HK-2 (cell line): Measurements from ENCODE around the gene CAPZB.

Experiments
- DNase-seq: peaks from one replicate; pipeline ENCODE4 v3.0.0-alpha.2; 2018; ENCODE audit not compliant: unreplicated experiment

CAPZB gene

DNA sequence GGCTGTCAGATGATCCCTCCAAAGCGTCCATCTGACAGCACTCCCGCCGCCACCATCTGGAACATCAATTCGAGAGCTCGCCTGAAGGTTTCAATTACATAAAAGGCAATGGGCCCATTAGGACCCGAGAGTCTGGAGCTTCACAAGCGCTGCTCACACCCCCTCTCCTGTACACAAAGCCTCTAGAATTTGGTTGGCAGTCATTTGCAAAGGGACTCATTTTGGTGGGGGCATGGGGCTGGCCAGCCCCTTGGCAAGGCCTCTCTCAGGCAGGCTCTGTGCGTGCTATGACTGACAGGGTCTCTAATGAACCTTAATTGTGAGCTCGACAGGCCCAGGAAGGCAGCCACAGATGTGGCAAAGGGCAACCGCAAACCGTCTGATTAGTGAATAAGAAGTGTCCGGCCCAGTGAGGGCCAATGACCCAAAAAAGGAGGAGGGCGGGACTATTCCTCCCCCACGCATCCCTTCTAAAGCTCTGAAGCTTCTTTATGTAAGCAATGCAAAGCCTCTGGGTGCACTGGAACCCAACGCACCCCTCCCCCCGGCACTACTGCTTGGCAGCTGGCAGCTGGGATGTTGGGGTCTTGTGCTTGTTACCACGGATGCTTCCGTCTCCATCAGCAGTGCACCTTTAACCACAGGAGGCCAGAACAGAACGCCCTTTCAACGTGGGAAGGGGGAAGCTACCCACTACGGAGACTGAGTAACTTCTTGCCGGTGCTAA is 79.4 kb downstream of the CAPZB start:
- no peak for DNase-seq

DNA sequence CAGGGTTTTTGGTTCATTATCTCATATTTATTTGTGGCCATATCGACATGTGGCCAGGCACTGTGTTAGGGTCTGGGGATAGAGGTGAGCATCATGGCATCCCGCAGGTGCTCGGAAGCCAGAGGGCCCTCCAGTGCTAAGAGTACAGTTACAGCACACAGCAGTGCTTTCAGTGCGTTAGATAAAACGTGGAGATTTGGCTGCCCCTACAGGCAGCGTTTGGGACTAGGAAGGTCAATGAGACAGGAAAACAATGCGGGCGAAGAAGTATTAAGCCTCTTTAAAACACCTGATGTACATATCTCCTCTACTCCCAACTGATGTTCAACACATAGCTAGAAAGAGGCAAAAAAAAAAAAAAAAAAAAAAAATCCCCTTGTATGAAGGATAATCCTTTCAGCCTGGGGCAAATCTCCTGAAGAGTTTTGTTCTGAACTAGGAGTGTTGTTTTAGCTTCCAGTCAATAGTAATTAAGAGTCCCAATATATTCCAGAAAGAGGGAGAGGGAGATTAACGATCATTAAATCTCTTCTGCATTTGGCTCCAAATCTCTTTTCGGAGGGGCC is 80.1 kb downstream of the CAPZB start:
- DNase-seq, result no peak

DNA sequence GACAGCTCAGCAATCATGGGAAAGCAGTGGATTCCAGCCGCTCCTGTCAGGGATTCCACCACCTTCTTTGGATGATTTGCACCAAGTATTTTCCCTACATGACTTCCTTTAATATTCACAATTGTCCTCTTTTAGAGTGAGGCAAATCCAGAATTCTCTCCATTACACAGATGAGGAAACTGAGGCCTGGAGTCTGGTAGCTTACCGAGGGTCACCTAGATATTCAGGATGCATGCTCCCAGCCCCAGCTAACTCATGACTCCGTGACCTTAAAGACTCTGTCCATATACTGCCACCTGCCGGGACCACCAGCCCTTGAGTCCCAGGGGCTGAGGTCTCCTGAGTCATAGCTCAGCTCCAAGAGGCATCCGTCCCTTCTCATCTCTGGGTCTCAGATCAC is 80.6 kb downstream of the CAPZB start:
- DNase-seq, result no peak

DNA sequence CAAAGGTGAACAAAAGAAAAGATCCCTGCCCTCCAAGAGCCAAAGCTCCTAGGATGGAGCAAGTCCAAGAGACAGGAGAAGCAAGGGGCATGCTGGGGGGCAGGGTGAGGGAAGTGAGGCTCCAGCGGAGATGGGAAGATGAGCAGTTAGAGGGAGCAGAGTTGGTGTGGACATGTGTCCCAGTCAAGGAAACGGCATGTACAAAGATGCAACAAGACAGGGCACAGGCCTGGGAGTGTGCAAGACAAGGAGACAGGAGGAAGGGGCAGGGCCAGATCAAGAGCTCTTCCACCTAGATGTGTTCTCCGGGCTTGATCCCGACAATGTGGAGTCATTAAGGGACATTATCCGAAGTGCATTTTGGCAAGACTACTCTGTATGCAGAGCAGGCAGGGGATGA is 82.1 kb downstream of the CAPZB start:
- no peak for DNase-seq

DNA sequence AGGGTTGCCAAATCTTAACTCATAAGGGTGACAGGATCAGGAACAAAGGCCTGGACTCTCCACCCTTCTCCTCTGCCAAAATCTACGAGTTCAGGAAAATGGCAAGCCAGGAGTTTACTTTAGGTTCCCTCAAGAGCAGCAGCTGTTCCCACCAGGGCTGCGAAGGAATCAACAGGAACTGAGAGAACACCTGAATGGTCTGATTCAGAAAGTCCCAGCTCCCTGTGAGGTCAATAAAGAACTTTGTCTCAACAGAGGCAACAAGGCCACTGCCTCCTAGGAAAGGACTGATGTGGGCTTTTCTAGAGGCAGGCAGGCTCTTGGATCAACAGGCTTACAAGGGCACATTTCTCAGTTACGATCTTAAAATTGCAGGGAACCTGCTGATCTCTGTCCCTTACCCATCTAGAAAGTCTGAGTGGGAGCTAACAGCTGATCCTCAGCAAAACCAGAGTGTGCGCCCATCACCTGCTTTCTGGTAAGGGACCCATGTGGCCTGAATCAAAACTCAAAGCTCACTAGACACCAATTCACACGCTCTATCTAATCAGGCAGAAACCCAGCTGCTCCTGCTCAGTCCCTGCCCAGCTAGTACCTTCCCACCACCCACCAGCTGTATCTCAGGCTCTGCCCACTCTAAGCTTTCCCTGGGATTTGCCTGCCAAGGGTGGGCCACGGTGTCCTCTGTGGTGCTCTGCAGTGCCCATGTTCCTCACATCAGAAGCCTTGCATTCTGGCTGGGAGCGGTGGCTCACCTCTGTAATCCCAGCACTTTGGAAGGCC is 83.1 kb downstream of the CAPZB start:
- no peak for DNase-seq

DNA sequence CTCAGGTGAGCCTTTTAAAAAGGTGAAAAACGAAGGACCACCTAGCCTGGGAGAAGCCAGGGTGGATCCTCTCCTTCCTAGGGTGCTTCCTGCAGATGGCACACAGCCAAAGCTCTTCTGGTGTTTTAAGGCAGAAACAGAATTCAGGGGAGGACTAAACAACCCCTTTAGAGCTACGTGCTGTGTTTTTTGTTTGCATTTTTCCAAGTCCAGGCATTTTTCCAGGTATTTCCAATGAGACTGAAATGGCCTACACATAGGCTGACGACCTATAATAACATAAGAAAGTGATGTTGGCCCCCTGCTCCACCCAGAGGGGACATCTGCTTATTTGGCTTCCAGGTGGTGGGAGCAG is 83.8 kb downstream of the CAPZB start:
- no peak for DNase-seq

DNA sequence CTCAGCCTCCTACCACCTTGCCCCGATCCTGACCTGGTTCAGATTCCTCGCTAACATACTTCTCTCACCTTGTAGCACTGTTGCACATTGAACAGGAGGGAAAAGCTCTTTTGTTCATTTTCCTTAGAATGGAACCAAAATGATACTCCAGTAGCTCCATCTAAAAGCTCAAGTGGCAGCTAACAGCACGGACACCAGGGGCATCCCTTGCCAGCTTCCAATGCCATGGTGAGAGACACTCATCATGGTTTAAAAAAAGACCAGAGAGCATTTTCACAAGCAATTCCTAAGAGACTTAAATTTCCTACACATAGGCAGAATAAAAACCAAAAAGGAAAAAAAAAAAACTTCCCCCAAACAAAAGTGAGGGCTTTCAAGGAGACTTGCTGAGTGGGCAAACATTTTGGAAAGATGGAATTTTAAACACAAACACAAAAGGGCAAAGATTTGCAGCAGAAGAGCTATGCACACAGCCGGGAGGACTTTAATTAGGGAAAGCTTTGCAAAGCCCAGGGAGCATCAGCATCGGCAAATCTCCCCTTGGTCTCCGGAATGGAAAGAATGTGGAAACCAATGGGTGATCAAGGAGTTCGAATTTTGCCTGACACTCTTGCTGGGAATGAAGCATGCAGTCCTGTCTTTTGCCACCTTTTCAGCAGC is 84.3 kb downstream of the CAPZB start:
- no peak for DNase-seq

DNA sequence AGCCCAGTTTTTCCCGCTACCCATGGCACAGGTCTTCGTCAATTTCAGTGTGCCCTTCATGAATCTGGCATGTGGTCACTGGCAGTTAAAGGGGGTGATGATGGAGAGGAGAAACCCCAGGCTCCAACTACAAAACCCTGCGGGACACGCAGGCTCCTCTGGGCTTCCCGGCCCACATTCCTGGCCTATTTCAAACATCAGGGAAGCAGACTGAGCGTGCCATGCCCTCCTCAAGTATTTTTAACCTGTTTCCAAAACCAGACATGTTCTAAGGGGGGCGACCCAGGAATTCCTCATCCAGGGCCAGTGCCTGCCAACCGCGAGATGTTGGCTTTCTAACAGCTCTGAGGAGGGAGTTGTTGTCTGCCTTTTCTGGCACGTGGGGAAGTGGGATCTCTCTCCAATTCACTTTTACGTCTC is 85.1 kb downstream of the CAPZB start:
- no peak for DNase-seq

DNA sequence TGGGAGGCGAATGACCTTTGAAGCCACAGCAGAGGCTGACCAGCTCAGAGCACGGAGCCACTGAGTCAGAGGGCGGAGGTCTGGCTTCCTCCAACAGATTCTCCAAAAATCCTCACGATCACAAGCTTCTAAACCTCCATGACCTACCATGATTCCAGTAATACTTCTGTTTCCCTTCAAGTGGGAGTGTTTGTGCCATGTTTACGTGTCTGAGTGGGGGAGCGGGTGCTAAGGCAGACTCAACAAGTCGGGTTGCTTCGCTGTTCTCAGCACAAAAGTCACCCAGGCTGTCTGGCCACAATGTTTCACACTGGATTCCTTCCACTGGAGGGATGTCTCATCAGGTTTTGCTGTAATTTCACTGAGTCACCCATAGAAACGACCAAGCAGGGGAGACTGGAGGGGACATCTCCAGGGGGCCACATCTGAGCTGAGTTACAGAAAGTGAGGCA is 87.0 kb downstream of the CAPZB start:
- DNase-seq, result peak; percentile 30

DNA sequence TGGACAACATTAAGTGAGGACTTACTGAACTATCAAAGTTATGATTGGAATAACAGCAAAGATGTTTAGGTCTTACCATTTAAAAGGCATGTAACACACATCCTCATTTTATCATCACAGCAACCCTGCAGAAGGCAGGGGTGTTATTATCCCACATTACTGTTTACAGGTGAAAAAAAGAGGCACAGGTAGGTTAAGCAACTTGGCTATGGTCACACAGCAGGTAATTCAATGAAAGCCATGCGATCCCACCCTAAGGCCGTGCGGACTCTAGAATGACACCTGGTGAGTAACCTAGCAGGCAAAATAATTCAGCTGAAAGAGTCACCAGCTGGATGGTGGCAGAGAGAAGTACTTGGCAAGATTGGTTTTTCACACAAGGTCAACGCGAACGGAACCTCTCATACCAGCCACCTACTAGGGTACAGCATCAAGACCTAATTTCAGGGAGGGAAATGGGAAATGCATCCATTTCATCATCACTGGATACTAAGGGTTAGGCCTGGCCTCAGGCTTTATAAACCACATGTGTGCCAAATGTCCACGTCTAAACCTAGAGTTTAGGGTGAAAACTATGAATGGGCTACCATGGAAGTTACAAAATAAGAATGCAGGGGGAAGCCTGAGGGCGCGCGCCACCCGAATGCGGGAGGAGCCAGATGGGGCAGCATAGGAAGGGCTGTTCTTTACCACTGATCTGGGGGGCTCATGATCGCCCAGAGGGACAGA is 88.0 kb downstream of the CAPZB start:
- no peak for DNase-seq

DNA sequence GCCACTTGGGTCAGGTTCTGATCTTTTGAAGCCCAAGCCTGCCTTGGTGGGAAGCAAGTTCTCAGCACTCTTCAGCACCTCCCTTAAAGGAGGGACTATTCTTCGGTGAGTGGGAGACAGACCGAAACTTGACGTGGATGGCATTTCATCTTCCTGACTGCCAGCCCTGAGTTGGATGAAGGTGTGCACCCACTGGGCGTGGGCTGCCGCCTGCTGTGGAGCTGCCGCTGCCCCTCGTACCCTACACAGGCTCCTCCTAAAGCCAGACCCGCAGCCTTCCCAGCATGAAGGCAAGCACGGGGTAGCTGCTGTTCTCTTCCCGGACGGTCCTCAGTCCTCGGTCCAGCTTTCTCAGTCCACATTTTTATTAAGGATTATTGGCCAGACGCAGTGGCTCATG is 89.1 kb downstream of the CAPZB start:
- DNase-seq, result no peak

DNA sequence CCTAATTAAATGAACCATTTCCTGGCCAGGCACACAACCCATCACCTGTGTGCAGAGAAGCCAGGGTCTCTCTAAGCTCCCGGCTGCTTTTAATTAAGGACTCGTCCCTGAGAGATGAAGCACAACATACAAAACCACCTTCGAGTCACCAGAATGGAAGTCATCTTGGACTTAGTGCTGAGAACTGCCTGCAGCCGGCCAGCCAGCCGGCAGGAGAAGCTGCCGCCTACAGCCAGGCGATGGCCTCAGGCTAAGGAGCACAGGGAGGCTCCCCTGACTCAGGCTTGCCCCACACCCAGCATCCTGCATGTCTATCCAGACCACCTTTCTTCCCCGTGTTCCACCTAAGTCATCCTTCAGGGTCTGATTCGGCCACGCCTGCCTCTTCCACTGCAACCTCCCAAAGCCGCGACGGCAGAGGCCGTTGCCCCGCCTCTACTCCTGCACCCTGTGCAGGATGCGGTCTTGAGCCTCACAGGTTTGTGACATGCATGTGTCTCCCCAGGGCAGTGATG is 89.6 kb downstream of the CAPZB start:
- no peak for DNase-seq

DNA sequence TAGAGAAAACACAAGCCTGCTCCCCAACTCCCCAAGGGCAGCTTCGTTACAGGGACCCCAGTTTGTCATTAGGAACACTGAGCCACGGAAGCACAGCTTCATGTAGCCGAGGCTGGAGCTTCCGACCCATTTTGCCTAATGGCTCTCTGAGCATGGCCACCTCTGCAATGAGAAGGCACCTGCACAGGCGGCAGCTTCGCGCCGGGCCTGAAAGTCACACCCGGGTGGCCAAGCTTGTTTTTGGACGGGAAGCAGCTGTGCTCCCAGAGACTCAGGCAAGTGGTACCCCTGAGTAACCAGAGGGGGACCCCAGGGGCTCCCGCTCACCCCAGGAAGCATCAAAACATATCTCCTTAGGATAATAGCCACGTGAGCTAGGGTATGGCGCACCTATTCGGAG is 92.3 kb downstream of the CAPZB start:
- no peak for DNase-seq

DNA sequence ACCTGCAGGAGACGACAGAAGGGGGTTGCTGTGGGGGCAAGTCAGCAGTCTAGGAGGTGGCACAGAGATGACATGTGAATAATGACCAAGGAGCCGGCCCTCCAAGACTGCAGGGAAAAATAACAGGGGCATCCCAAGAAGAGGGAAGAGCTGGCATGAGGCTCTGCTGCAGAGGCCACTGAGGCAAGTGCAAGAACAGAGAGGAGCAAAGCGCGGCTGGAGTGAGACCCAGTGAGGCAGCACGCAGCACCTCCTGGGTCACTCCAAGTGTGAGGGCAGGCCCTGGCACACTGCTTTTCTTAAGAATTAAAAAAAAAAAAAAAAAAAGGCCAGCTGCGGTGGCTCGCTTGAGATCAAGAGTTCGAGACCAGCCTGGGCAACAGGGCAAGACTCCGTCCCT is 93.1 kb downstream of the CAPZB start:
- DNase-seq, result no peak

DNA sequence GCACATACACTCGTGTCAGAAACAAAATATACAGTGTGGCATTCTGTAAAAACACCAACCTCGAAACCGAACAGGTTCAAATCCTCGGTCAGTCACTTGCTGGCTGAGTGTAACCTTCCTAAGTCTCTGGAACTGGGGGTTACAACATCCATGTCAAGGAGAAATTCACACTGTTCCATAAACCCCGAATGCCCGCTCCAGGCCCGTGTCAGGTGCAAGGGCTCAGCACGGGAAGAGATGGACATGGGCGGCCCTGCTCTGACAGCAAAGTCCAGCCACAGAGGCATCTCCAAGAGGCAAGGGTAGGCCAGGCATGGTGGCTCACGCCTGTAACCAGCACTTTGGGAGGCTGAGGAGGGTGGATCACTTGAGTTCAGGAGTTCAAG is 93.8 kb downstream of the CAPZB start:
- DNase-seq, result no peak

DNA sequence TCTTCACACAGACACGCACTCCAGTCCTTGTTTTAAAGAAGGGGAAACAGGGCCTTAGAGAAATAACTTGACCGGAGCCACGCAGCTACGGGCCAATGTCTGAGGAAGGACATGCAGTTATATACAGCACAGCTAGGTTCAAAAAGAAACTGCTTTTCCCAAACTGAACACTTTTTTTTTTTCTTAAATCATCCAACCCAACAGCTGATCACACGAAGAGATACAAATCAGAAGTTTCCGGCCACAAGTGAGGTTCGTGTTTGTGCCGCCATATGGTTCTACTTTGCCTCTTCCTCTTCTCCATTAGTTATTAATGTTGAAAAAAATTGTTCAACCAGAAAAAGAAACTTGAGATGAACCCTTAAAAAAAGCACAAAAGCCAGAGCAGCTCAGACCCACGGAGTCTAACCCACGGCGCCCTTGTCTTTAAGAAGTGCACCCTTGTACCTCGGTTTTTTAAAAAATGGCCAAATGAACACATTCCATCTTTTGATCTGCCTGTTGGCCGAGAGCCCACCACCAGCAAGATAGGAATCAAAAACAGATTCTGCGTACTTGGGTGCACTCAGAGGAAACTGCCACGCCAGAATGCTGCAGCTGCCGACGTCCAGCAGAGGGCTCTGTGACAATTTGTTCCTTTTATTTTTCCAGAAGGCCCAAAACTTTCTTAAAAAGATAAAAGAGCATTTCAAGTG is 94.3 kb downstream of the CAPZB start:
- DNase-seq, result no peak

DNA sequence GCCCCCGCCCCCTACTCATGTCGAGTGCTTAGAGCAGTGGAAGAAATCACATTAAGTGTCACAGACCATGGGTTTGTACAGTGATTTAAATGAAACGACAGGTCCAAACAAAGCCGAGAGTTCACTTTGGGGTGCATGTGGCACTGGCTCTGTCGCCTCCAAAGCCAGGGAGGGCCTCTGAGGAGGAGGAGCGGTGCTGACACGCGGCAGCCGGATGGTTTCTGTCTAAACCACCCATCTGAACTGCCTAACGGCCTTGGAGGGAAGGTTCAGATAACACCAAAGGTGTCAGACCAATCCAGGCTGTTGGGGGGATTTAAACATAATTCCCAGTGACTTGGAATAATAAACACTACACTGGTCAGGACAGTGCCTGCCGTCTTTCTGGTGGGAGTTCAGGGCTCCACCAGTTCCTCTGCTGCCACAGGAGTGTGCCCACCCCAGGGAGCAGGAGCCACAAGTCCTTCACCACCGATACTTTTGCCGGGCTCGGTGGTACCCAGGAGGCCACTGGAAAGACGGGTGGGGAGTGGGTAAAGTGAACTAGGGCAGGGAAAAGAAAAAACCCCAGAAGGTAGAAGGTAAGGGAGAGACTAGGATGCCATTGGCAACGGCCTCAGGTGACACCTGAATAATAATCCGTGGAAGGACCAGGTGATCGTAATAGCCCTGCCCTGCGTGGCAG is 95.0 kb downstream of the CAPZB start:
- no peak for DNase-seq

DNA sequence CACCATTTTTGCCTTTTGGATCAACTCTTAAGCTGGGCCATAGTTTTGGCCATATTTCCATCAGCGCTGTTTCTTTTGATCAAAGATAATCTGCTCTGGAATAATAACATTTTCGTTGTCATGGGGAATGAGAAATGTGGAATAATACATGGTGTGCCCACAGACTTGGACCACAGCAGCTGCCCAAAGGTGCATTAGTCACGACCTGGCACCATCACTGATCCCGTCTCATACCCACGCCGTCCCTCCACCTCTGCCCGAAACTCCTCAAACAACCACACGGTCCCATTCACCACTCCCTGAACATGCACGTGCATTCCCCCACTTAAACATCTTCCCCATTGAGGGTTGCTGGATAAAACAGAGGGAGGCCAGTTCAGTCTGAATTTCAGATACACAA is 96.4 kb downstream of the CAPZB start:
- no peak for DNase-seq

DNA sequence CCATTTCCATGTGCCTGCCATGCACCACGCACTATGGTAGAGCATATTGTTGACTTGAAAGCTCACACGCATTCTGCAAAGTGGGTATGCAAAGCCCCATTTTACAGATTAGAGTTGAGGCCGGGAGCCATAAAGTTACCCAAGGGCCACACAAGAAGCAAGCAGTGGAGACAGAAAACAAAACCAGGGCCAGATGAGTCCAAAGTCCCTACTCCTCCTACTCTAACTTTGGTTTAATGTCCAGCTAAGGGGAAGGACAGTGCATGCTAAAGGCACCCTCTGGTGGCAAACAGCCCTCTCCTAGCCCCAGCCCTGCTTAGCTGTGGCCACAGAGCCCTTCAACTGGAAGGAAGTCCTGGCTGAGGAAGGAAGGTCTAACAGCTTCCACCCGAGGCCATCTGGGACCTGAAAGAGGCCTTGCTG is 98.3 kb downstream of the CAPZB start:
- no peak for DNase-seq

DNA sequence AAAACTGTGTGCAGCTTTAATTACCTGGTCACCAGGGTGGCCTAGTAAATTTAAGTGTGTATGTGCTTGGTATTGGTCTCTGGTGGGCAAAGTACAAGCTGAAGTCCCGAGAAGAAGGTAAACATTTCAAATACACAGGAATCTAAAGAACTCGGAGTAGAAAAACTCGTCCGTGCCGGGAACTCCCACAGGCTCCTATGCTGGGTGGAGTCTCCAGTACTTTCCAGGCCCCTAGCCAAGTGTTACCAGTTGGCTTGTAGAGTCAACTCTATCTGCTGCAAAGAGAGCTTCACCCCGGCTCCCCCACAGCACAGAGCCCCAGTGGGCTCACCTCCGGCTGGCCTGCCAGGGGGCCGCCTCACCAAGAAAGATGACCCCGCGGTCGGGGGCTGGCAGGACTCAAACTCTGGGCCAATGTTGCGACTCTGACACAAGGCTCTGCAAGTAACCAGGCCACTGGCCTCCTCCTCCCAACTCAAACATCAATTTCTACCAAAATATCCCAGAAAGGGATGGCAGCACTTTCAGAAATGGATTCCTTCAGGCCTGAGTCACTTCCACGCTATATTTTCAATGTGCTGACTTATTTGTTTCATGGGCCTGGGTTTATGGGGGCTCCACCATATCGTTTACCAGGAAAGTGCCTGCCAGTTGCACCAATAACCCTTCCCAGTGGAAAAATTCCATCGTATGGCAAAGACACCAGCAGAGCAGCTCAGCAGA is 99.3 kb downstream of the CAPZB start:
- no peak for DNase-seq
